Right ventricle myocardium superior (tissue), 1 donor: ENCODE measurements around the gene DPH7. TPM values are rescaled to one million over a fixed set of nuclear protein-coding genes. Genes with fewer than 3 reads are reported as not detected.
A peak's percentile ranks its signal among the peaks of the same experiment; 100 is the strongest.
"Not testable (repeated sequence)": the region's sequence is repeated elsewhere in the genome, so short reads cannot be mapped to it uniquely, and the experiment has no call there.

ENCODE experiments used
- ATAC-seq: fragments of 200-7000 bp; cut with Tn5 transposase; one replicate; pipeline ENCODE4 v1.9.1; 2020; ENCODE audit warnings: mild to moderate bottlenecking; ENCODE audit not compliant: poor library complexity
- DNase-seq: peaks from one replicate; pipeline ENCODE4 v3.0.0-alpha.2; 2020
- intact Hi-C: fragments of 100-400 bp; cut with DNase I; formaldehyde crosslinking; loops from one replicate; pipeline ENCODE4 v1.11.2; 2022
- long read RNA-seq: library from polyadenylated mRNA; unstranded; transcript quantifications from one replicate; pipeline ENCODE4 v2.0.0, GENCODE V29; 2021
- total RNA-seq: library from RNA; stranded (reverse); fragmentation: NEBNext Ultra II Directional; extraction: Animal tissue kit (Norgen Biotek cat#: 25700); gene quantifications from one replicate; pipeline ENCODE4 v1.2.1, GENCODE V29; 2021
- donor health status: DM: no; HTN: yes; CAD: no; lungs with severe emphysema.

DPH7 gene
- total RNA-seq, result 18.6 TPM
- long read RNA-seq, transcript DPH7-201 (9 exons, 1,847 nt), result major isoform, 12 of 70 reads
- long read RNA-seq, partial matches to known transcripts, result 0 of 70 reads
- long read RNA-seq, other reads (novel, unspliced or antisense), result 58 of 70 reads

- DNase-seq (peak; percentile 99), ATAC-seq (peak; percentile 96)
- intact Hi-C loops, result no loop called here
Observed at GRCh38 chr9:137578518-137579258, at the start of gene DPH7. TSS of gene DPH7 (minus strand) at chr9:137578925. CDS start at chr9:137578777, 148 bp downstream.

- intact Hi-C loops, ATAC-seq, DNase-seq: not testable (repeated sequence)
Observed at GRCh38 chr9:137627406-137627805, 48.7 kb upstream of the DPH7 start.

GRCh38 chr9:137626464-137626863 lies 47.7 kb upstream of the DPH7 start:
- ATAC-seq, result no peak
- DNase-seq, result no peak
- intact Hi-C loops, result no loop called here

DNA sequence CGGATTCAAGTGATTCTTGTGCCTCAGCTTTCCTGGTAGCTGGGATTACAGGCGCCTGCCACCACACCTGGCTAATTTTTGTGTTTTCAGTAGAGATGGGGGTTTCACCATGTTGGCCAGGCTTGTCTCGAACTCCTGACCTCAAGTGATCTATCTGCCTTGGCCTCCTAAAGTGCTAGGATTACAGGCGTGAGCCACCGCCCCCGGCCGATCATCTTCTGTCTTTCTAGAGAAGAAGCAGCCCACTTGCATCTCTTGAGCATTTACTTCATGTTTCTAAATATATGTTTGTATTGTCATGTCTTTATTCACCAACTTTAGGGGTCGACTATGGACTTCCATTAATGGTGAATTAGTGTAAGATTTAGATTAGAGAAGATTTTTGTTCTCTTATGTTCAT lies 43.5 kb upstream of the DPH7 start:
- intact Hi-C loops, DNase-seq, ATAC-seq: not testable (repeated sequence)

GRCh38 chr9:137621131-137621757 lies 42.5 kb upstream of the DPH7 start:
- DNase-seq, result no peak
- ATAC-seq, result no peak
- intact Hi-C loops, result no loop called here

- intact Hi-C loops, result no loop called here
- ATAC-seq (no peak), DNase-seq (peak; percentile 1)
Observed at GRCh38 chr9:137620581-137620980, 41.9 kb upstream of the DPH7 start.

- no peak for ATAC-seq
- intact Hi-C loops, result no loop called here
- no peak for DNase-seq
Observed at GRCh38 chr9:137620048-137620405, 41.3 kb upstream of the DPH7 start.

DNA sequence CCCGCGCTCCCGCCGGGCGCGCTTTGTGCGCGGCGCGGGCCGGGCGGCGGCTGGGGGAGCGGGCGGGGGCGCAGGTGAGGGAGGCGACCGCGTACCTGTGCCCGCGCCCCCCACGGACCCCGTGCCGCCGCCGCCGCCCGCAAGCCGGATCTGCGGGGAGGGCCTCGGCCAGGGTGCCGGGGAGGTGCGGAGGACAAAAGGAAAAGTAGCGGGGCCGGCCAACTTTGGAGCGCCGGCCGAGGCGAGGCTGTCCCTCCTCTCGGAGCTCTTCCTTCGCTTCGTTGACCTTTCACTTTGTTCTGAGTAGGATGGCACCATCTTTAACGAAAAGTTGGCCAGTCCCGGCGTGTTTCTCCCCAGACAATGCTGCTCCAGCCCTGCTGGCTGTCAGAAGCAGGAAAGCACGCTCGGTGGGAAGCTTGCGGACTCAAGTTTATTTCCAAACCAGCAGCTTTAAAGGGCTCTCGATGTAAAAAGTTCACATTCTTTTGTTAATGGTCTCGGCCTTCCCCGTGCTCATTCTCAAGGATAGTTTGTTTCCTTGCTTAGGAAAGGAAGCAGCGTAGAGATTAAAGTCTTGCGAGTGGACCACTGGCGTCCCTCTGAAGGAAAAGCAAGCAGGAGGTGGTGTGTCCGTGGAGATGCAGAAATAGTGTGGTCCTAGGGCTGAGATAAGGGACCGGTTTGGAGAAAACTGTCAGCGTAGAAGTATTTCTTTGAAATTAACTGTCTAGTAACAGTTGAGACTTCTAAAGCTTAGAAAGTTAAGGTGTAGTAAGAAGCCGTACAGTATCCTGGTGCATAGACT lies 40.7 kb upstream of the DPH7 start:
- ATAC-seq (no peak), DNase-seq (peak; percentile 50)
- intact Hi-C loops, result no loop called here

- ATAC-seq (peak; percentile 94), DNase-seq (peak; percentile 90)
- intact Hi-C loops, result no loop called here
Observed at GRCh38 chr9:137618105-137619067, 39.7 kb upstream of the DPH7 start, which contains the start of gene EHMT1. TSS of gene EHMT1 (plus strand) at chr9:137619005. CDS start at chr9:137619029, 24 bp downstream.

DNA sequence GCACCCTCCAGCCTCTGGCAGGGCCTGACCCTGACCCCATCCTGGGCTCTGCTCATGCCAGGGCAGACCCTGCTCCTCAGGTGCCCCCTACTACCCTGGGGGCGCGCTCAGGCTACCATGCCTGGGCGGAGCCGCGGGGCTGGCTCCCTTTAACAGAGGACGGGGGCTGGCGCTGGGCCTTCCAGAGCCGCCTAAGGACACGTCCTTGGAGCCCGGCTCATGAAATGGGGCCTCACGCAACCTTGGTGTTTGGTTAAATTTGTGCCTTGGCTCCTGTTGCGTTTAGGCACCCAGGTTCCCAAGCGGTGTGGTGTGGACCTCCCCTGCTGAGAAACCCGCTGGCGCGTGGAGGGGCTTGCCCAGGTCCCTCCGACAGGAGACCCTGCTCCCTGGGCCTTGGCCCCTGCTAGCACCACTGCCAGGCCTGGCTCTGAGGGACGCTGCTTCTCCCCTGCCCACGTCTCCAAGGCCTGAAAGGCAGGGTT lies 36.7 kb upstream of the DPH7 start:
- ATAC-seq (no peak), DNase-seq (peak; percentile 40)
- intact Hi-C loops, result no loop called here

DNA sequence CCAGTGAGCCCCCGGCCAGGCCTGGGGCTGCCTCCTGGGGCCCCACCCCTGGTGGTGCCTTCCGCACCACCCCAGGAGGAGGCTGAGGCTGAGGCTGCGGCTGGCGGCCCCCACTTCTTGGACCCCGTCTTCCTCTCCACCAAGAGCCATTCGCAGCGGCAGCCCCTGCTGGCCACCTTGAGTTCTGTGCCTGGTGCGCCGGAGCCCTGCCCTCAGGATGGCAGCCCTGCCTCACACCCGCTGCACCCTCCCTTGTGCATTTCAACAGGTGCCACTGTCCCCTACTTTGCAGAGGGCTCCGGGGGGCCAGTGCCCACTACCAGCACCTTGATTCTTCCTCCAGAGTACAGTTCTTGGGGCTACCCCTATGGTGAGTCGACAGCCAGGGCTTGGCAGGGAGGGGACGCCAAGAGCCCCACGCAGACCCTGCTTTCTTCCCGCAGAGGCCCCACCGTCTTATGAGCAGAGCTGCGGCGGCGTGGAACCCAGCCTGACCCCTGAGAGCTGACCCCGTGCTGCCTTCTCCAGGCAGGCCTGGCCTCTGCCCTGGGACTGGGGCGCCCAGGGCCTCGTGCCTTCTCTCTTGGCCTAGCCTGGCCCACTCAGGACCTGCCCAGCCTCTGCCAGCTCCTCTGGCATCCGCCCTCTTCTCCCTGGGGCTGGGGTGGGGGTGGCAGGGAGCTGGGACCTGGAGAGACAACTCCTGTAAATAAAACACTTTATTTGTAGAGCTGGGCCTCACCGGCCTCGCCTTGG lies 36.1 kb upstream of the DPH7 start:
- ATAC-seq, result no peak
- DNase-seq, result peak; percentile 33
- intact Hi-C loops, result no loop called here

- peak; percentile 31 for DNase-seq
- ATAC-seq, result no peak
- intact Hi-C loops, result no loop called here
Observed at GRCh38 chr9:137613738-137614523, 35.2 kb upstream of the DPH7 start.

GRCh38 chr9:137613259-137613658 lies 34.5 kb upstream of the DPH7 start:
- intact Hi-C loops, result no loop called here
- ATAC-seq, result no peak

GRCh38 chr9:137612741-137613142 lies 34.0 kb upstream of the DPH7 start:
- intact Hi-C loops, result no loop called here
- peak; percentile 3 for ATAC-seq
- DNase-seq, result no peak

More at GRCh38 chr9:137613259-137613658, 34.5 kb upstream of the DPH7 start:
- peak; percentile 23 for DNase-seq

GRCh38 chr9:137611623-137612609 lies 33.2 kb upstream of the DPH7 start:
- DNase-seq, result no peak
- intact Hi-C loops, result no loop called here
- peak; percentile 11 for ATAC-seq
